Loucy (cell line): ENCODE data around the gene LRRC4C.

Experiments used
- H2AFZ ChIP-seq: fragments of 200-600 bp; sonication (generic); 2 replicates; pipeline ENCODE4 v1.6.0; 2016; ENCODE audit warnings: antibody characterized with exemption, mild to moderate bottlenecking, low read length, moderate library complexity
- H3F3A ChIP-seq: fragments of 200-600 bp; 2 replicates; pipeline ENCODE4 v1.6.0; 2016; ENCODE audit warnings: antibody characterized with exemption, low read depth, mild to moderate bottlenecking
- H3K27me3 ChIP-seq: fragments of 200-600 bp; sonication (generic); 2 replicates; pipeline ENCODE4 v1.6.1; 2014; ENCODE audit warnings: low read length, mild to moderate bottlenecking; ENCODE audit not compliant: insufficient read depth, poor library complexity, severe bottlenecking
- H3K36me3 ChIP-seq: fragments of 200-600 bp; sonication (generic); 2 replicates; pipeline ENCODE4 v1.6.1; 2016; ENCODE audit warnings: low read length; ENCODE audit not compliant: insufficient read depth
- H3K4me1 ChIP-seq: fragments of 200-600 bp; sonication (generic); 2 replicates; pipeline ENCODE4 v1.5.1; 2014; ENCODE audit warnings: low read length, mild to moderate bottlenecking; ENCODE audit not compliant: insufficient read depth, poor library complexity, severe bottlenecking
- H3K4me2 ChIP-seq: fragments of 200-600 bp; sonication (generic); 2 replicates; pipeline ENCODE4 v1.6.0; 2014; ENCODE audit warnings: antibody characterized with exemption, low read length, low read depth, mild to moderate bottlenecking; ENCODE audit not compliant: poor library complexity, severe bottlenecking
- H3K4me3 ChIP-seq: fragments of 200-600 bp; sonication (generic); 2 replicates; pipeline ENCODE4 v1.5.1; 2014; ENCODE audit warnings: low read length, mild to moderate bottlenecking, mixed read lengths; ENCODE audit not compliant: poor library complexity, severe bottlenecking
- H3K79me2 ChIP-seq: fragments of 200-600 bp; sonication (generic); 2 replicates; pipeline ENCODE4 v1.6.1; 2014; ENCODE audit warnings: low read length; ENCODE audit not compliant: insufficient read depth
- H3K9ac ChIP-seq: fragments of 200-600 bp; sonication (generic); 2 replicates; pipeline ENCODE4 v1.6.0; 2014; ENCODE audit warnings: mild to moderate bottlenecking, low read depth, low read length, moderate library complexity; ENCODE audit not compliant: poor library complexity, severe bottlenecking
- H3K9me2 ChIP-seq: fragments of 200-600 bp; sonication (generic); replicated peaks from 2 replicates; pipeline ENCODE4 v1.6.1; 2016; ENCODE audit warnings: low read depth, low read length, mixed read lengths
- H3K9me3 ChIP-seq: fragments of 200-600 bp; sonication (generic); 2 replicates; pipeline ENCODE4 v1.6.1; 2014; ENCODE audit warnings: mild to moderate bottlenecking, antibody characterized with exemption, low read length, low read depth; ENCODE audit not compliant: insufficient read depth
- H4K20me1 ChIP-seq: fragments of 200-600 bp; sonication (generic); 2 replicates; pipeline ENCODE4 v1.6.0; 2014; ENCODE audit warnings: antibody characterized with exemption, low read length, mild to moderate bottlenecking; ENCODE audit not compliant: insufficient read depth, poor library complexity, severe bottlenecking
- EZH2phosphoT487 ChIP-seq: fragments of 200-600 bp; IDR thresholded peaks from 2 replicates; pipeline ENCODE4 v1.6.1; 2018; ENCODE audit warnings: antibody characterized with exemption, mild to moderate bottlenecking, moderate library complexity, borderline replicate concordance
- TF ChIP-seq, protein P1 (sequence below): fragments of 200-600 bp; sonication (generic); conservative IDR thresholded peaks from 2 replicates; pipeline ENCODE4 v1.5.1; 2014; ENCODE audit warnings: mild to moderate bottlenecking, antibody characterized with exemption, low read length

Gene LRRC4C

GRCh38 chr11:40094954-40095353, 1364.5 kb downstream of the LRRC4C start:
- Histone ChIP-seq H3K4me3 (no peak overlapping the region), H3K9ac (no peak overlapping the region), H3K79me2 (no peaks in the 10 kb centered on the region), H3K36me3 (no peaks in the 10 kb centered on the region), H3K4me1 (no peaks in the 10 kb centered on the region), H2AFZ (no peak overlapping the region), H3F3A (no peaks in the 10 kb centered on the region), H3K27me3 (no peaks in the 10 kb centered on the region), H3K4me2 (no peak overlapping the region), H4K20me1 (no peaks in the 10 kb centered on the region), H3K9me2 (no peaks in the 10 kb centered on the region), H3K9me3 (no peaks in the 10 kb centered on the region)
- no peak for TF ChIP-seq EZH2phosphoT487
- TF ChIP-seq, protein P1, sequence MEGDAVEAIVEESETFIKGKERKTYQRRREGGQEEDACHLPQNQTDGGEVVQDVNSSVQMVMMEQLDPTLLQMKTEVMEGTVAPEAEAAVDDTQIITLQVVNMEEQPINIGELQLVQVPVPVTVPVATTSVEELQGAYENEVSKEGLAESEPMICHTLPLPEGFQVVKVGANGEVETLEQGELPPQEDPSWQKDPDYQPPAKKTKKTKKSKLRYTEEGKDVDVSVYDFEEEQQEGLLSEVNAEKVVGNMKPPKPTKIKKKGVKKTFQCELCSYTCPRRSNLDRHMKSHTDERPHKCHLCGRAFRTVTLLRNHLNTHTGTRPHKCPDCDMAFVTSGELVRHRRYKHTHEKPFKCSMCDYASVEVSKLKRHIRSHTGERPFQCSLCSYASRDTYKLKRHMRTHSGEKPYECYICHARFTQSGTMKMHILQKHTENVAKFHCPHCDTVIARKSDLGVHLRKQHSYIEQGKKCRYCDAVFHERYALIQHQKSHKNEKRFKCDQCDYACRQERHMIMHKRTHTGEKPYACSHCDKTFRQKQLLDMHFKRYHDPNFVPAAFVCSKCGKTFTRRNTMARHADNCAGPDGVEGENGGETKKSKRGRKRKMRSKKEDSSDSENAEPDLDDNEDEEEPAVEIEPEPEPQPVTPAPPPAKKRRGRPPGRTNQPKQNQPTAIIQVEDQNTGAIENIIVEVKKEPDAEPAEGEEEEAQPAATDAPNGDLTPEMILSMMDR, result no peak

GRCh38 chr11:40080434-40080833, 1379.0 kb downstream of the LRRC4C start:
- H3K4me3 ChIP-seq, result no peak overlapping the region
- H2AFZ ChIP-seq, result no peak overlapping the region
- H3K4me1 ChIP-seq, result no peaks in the 10 kb centered on the region
- H3K9me2 ChIP-seq, result 0 out of 2 replicates have a peak, but pooled peaks cover 3% of the 10 kb centered on the region
- H4K20me1 ChIP-seq, result no peaks in the 10 kb centered on the region
- TF ChIP-seq, protein P1, result no peak
- no peak for TF ChIP-seq EZH2phosphoT487
- H3K27me3 ChIP-seq, result no peaks in the 10 kb centered on the region
- H3K36me3 ChIP-seq, result no peaks in the 10 kb centered on the region
- H3K9me3 ChIP-seq, result no peaks in the 10 kb centered on the region
- H3K9ac ChIP-seq, result no peak overlapping the region
- no peak overlapping the region for H3K4me2 ChIP-seq
- no peaks in the 10 kb centered on the region for H3K79me2 ChIP-seq
- H3F3A ChIP-seq, result no peaks in the 10 kb centered on the region
